Measurements from ENCODE around the gene UMOD. TPM values are rescaled to one million over a fixed set of nuclear protein-coding genes. Genes with fewer than 3 reads are reported as not detected.

UMOD gene
- total RNA-seq, 2 donors from 2014 or later, result 12.7 to 31.3 TPM

DNA sequence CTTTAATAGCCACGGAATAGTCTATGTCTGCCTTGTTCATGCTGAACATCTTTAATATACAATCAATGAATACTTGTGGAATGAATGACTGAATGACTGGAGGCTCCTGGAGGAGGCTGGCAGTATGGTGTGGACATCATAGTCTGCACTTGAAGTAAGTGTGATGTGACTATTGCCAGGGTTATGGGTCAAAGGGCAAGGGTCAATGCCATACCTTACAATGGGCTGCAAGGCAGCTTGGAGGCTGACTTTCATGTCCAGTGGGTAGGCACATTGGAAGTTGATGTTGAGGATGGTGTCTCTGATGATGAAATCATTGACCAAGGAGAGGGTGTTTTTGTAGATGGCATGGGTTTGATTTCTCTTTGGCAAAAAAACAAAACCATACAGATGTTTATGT lies 33.1 kb downstream of the UMOD start:
- no peaks in the 10 kb centered on the region for H3K27me3 ChIP-seq
- peak overlapping the region in 3 of 4 donors; percentile 94 to 97 (median 97) for H3K27ac ChIP-seq
- ATAC-seq (peak; percentile 5), DNase-seq (peak; percentile 55 to 69 (median 64))
- H3K4me3 ChIP-seq, result no peak overlapping the region
- H3K36me3 ChIP-seq (replicated peaks in 1 of 2; ENCODE audit: insufficient read depth in 1 of 2, low read depth in 2 of 2), result peaks cover 31 to 41% of the 10 kb centered on the region in 2 donors
- peaks cover 66% of the 10 kb centered on the region for H3K4me1 ChIP-seq
- H3K9me3 ChIP-seq, result no peaks in the 10 kb centered on the region
- TF ChIP-seq POLR2A (IDR thresholded peaks at IDR 0.05), result peak in 1 of 3 donors; percentile 16
- TF ChIP-seq, protein P1, sequence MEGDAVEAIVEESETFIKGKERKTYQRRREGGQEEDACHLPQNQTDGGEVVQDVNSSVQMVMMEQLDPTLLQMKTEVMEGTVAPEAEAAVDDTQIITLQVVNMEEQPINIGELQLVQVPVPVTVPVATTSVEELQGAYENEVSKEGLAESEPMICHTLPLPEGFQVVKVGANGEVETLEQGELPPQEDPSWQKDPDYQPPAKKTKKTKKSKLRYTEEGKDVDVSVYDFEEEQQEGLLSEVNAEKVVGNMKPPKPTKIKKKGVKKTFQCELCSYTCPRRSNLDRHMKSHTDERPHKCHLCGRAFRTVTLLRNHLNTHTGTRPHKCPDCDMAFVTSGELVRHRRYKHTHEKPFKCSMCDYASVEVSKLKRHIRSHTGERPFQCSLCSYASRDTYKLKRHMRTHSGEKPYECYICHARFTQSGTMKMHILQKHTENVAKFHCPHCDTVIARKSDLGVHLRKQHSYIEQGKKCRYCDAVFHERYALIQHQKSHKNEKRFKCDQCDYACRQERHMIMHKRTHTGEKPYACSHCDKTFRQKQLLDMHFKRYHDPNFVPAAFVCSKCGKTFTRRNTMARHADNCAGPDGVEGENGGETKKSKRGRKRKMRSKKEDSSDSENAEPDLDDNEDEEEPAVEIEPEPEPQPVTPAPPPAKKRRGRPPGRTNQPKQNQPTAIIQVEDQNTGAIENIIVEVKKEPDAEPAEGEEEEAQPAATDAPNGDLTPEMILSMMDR (IDR thresholded peaks at IDR 0.05), result no peak
- intact Hi-C loops (cut with DNase I), result no loop called here
- WGBS, 2 donors, result 31% methylated on average over 1 of the region's 1 CpG

DNA sequence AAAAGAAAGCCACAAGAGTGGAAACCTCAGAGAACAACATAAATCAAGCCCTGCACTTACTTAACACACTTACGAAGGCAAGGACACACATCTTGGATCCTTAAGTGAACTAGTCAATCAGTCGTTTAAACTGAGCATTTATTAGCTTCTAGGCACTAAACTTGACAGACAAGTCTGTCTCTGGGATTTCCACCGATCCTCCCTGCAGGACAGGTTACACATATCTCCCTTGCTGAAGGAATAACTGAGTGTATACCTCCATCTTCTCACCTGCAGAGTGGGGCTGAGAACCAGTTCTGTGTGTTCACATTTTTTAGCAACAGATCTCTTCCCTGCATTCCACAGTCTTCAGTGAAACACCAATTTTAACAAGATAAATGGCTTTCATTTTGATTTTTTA lies 34.1 kb downstream of the UMOD start:
- ATAC-seq (no peak), DNase-seq (no peak)
- peaks cover 56% of the 10 kb centered on the region for H3K4me1 ChIP-seq
- intact Hi-C loops (cut with DNase I), result no loop called here
- H3K4me3 ChIP-seq, result no peak overlapping the region
- H3K36me3 ChIP-seq (replicated peaks in 1 of 2; ENCODE audit: insufficient read depth in 1 of 2, low read depth in 2 of 2), result peaks cover 33% of the 10 kb centered on the region in 2 donors
- TF ChIP-seq, protein P1 (IDR thresholded peaks at IDR 0.05), result no peak
- peak in 1 of 3 donors; percentile 6 for TF ChIP-seq POLR2A (IDR thresholded peaks at IDR 0.05)
- 20 to 36% methylated on average over 3 of the region's 3 CpGs for WGBS, 2 donors
- H3K9me3 ChIP-seq, result no peaks in the 10 kb centered on the region
- peak overlapping the region in 3 of 4 donors; percentile 41 to 97 (median 94) for H3K27ac ChIP-seq
- no peaks in the 10 kb centered on the region for H3K27me3 ChIP-seq

DNA sequence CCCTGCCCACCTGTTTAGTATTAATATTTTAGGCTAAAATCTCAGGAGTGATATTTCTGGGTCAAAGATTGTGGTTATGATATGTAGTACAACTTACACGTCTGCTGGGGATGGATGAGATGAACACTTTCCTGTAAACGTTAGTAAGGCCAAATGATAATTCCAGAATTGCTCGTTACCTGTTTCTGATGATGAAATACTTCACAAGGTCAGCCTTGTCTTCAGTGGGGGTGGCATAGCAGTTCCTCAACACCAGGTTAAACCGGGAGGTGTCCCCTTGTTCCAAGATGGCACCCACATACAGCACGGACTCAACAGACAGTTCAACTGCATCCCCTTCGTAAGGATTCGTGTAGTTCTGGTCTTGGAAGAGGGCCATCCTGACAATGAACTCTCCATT lies 34.5 kb downstream of the UMOD start:
- peaks cover 29 to 32% of the 10 kb centered on the region in 2 donors for H3K36me3 ChIP-seq (replicated peaks in 1 of 2; ENCODE audit: insufficient read depth in 1 of 2, low read depth in 2 of 2)
- H3K27me3 ChIP-seq, result no peaks in the 10 kb centered on the region
- H3K4me3 ChIP-seq, result no peak overlapping the region
- H3K4me1 ChIP-seq, result peaks cover 54% of the 10 kb centered on the region
- H3K27ac ChIP-seq, result peak overlapping the region in 3 of 4 donors; percentile 41 to 97 (median 94)
- DNase-seq, result peak in 1 of 4 donors; percentile 48
- ATAC-seq, result no peak
- intact Hi-C loops (cut with DNase I), result no loop called here
- no peaks in the 10 kb centered on the region for H3K9me3 ChIP-seq
- WGBS, 2 donors, result 30 to 40% methylated on average over 7 of the region's 7 CpGs
- TF ChIP-seq, protein P1 (IDR thresholded peaks at IDR 0.05), result peak in 1 of 7 experiments; percentile 6
- TF ChIP-seq POLR2A (IDR thresholded peaks at IDR 0.05), result peak in 1 of 3 donors; percentile 9

DNA sequence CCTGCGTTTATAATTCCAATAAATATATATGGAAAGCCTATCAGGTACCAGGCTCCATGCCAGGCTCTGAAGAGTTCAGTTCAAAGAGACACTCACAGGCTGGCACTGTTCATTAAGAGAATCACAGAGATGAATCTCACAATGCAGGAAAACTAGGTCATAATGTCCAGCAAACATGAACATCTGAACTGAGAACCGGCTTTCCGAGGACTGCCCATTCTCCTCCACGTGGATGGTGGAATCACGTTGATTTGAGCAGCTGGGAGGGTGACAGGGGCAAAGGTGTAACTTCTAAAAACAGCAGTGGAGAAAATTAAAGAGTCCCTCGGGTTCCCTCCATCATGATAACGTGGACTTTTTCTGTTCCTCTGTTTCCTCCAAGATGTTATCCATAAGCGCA lies 35.4 kb downstream of the UMOD start:
- WGBS, 2 donors, result 40 to 49% methylated on average over 8 of the region's 8 CpGs
- Histone ChIP-seq H3K27ac (peak overlapping the region in 3 of 4 donors; percentile 41 to 97 (median 94)), H3K36me3 (replicated peaks in 1 of 2; ENCODE audit: insufficient read depth in 1 of 2, low read depth in 2 of 2) (peaks cover 28 to 29% of the 10 kb centered on the region in 2 donors), H3K27me3 (no peaks in the 10 kb centered on the region), H3K9me3 (no peaks in the 10 kb centered on the region), H3K4me1 (peaks cover 45% of the 10 kb centered on the region), H3K4me3 (no peak overlapping the region)
- ATAC-seq, result no peak
- intact Hi-C loops (cut with DNase I), result no loop called here
- no peak for DNase-seq
- TF ChIP-seq, protein P1 (IDR thresholded peaks at IDR 0.05), result no peak
- no peak for TF ChIP-seq POLR2A (IDR thresholded peaks at IDR 0.05)

DNA sequence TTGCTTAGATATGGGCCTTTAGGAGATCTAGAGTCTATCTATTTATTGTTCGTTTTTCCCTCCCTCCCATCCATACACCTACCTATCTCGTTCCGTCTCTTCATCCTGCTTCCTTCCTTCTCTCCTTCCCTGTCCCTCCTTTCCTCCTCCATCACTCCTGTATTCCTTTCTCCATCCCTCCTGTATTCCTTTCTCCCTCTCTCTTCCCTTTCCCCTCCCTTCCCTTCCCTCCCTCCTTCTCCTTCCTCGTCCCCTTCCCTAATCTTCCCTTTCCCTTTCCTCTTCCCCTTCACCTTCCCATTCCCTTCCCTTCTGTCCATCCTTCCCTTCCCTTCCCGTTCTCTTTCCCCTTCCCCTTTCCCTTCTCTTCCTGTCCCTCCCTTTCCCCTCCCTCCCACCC lies 35.8 kb downstream of the UMOD start:
- peaks cover 26 to 29% of the 10 kb centered on the region in 2 donors for H3K36me3 ChIP-seq (replicated peaks in 1 of 2; ENCODE audit: insufficient read depth in 1 of 2, low read depth in 2 of 2)
- H3K4me1 ChIP-seq, result peaks cover 41% of the 10 kb centered on the region
- no peaks in the 10 kb centered on the region for H3K9me3 ChIP-seq
- peak overlapping the region in 3 of 4 donors; percentile 24 to 97 (median 41) for H3K27ac ChIP-seq
- TF ChIP-seq, protein P1 (IDR thresholded peaks at IDR 0.05), result no peak
- no peak for TF ChIP-seq POLR2A (IDR thresholded peaks at IDR 0.05)
- WGBS, 2 donors, result 40 to 43% methylated on average over 5 of the region's 5 CpGs
- intact Hi-C loops (cut with DNase I), result no loop called here
- no peak for ATAC-seq
- no peaks in the 10 kb centered on the region for H3K27me3 ChIP-seq
- DNase-seq, result no peak
- no peak overlapping the region for H3K4me3 ChIP-seq
